ENCODE measurements around the gene LRIG1. TPM values are rescaled to one million over a fixed set of nuclear protein-coding genes. Genes with fewer than 3 reads are reported as not detected.
A peak's percentile ranks its signal among the peaks of the same experiment; 100 is the strongest.

LRIG1 gene
- total RNA-seq, 6 donors from 2014 or later = 45.2 to 119 (median 81.9) TPM

- no peak for DNase-seq
- TF ChIP-seq EP300 (IDR thresholded peaks at IDR 0.05) (no peak), CTCF (IDR thresholded peaks at IDR 0.05) (no peak), POLR2A (IDR thresholded peaks at IDR 0.05) (no peak), POLR2AphosphoS5 (IDR thresholded peaks at IDR 0.05) (no peak)
- WGBS, 2 donors = 73 to 82% methylated on average over 5 of the region's 5 CpGs
Observed at GRCh38 chr3:66486646-66487045, 14.2 kb downstream of the LRIG1 start.

GRCh38 chr3:66486202-66486601 lies 14.6 kb downstream of the LRIG1 start:
- DNase-seq (no peak), ATAC-seq (ENCODE audit: low FRiP score in 2 of 2) (no peak)
- Histone ChIP-seq H3K4me1 (peaks cover 49 to 93% (median 68%) of the 10 kb centered on the region in 4 donors), H3K27me3 (no peaks in the 10 kb centered on the region), H3K27ac (peak overlapping the region in 3 of 4 donors; percentile 7 to 76 (median 33)), H3K4me3 (no peak overlapping the region), H3K9me3 (no peaks in the 10 kb centered on the region), H3K36me3 (no peaks in the 10 kb centered on the region)
- TF ChIP-seq EP300 (IDR thresholded peaks at IDR 0.05) = no peak
- TF ChIP-seq CTCF (IDR thresholded peaks at IDR 0.05) = no peak
- TF ChIP-seq POLR2AphosphoS5 (IDR thresholded peaks at IDR 0.05) = no peak
- no peak for TF ChIP-seq POLR2A (IDR thresholded peaks at IDR 0.05)
- WGBS, 2 donors = 72 to 83% methylated on average over 6 of the region's 6 CpGs

More at GRCh38 chr3:66486646-66487045, 14.2 kb downstream of the LRIG1 start:
- H3K36me3 ChIP-seq = no peaks in the 10 kb centered on the region
- no peak overlapping the region for H3K4me3 ChIP-seq
- H3K27ac ChIP-seq = peak overlapping the region in 3 of 4 donors; percentile 7 to 76 (median 33)
- peak in 1 of 2 donors; percentile 66 for ATAC-seq (ENCODE audit: low FRiP score in 2 of 2)
- no peaks in the 10 kb centered on the region for H3K9me3 ChIP-seq
- no peaks in the 10 kb centered on the region for H3K27me3 ChIP-seq
- peaks cover 49 to 93% (median 67%) of the 10 kb centered on the region in 4 donors for H3K4me1 ChIP-seq

GRCh38 chr3:66485291-66485968 lies 15.4 kb downstream of the LRIG1 start:
- H3K36me3 ChIP-seq = no peaks in the 10 kb centered on the region
- peak overlapping the region in 3 of 4 donors; percentile 1 to 76 (median 7) for H3K27ac ChIP-seq
- H3K4me1 ChIP-seq = peaks cover 49 to 93% (median 68%) of the 10 kb centered on the region in 4 donors
- WGBS, 2 donors = 58 to 63% methylated on average over 12 of the region's 12 CpGs
- no peaks in the 10 kb centered on the region for H3K9me3 ChIP-seq
- ATAC-seq (ENCODE audit: low FRiP score in 2 of 2) (peak in 1 of 2 donors; percentile 20), DNase-seq (no peak)
- H3K27me3 ChIP-seq = no peaks in the 10 kb centered on the region
- no peak for TF ChIP-seq POLR2A (IDR thresholded peaks at IDR 0.05)
- no peak for TF ChIP-seq CTCF (IDR thresholded peaks at IDR 0.05)
- no peak for TF ChIP-seq EP300 (IDR thresholded peaks at IDR 0.05)
- no peak for TF ChIP-seq POLR2AphosphoS5 (IDR thresholded peaks at IDR 0.05)
- no peak overlapping the region for H3K4me3 ChIP-seq

GRCh38 chr3:66484106-66484844 lies 16.5 kb downstream of the LRIG1 start:
- no peak for DNase-seq
- H3K9me3 ChIP-seq = no peaks in the 10 kb centered on the region
- ATAC-seq (ENCODE audit: low FRiP score in 2 of 2) = no peak
- TF ChIP-seq CTCF (IDR thresholded peaks at IDR 0.05) (no peak), POLR2AphosphoS5 (IDR thresholded peaks at IDR 0.05) (no peak), POLR2A (IDR thresholded peaks at IDR 0.05) (no peak), EP300 (IDR thresholded peaks at IDR 0.05) (no peak)
- H3K4me1 ChIP-seq = peaks cover 50 to 92% (median 67%) of the 10 kb centered on the region in 4 donors
- no peaks in the 10 kb centered on the region for H3K36me3 ChIP-seq
- H3K27me3 ChIP-seq = no peaks in the 10 kb centered on the region
- 82 to 85% methylated on average over 9 of the region's 9 CpGs for WGBS, 2 donors
- H3K4me3 ChIP-seq = no peak overlapping the region
- peak overlapping the region in 3 of 4 donors; percentile 21 to 67 (median 65) for H3K27ac ChIP-seq

All from upper lobe of left lung (tissue), 6 donors.